GM19395 (cell line): Measurements from ENCODE around the gene AMOTL1.
"Not testable (repeated sequence)": the region's sequence is repeated elsewhere in the genome, so short reads cannot be mapped to it uniquely, and the experiment has no call there.

ENCODE experiments used
- ATAC-seq: cut with Tn5 transposase; IDR thresholded peaks from one replicate; pipeline ENCODE4 v1.9.1; 2021; ENCODE audit warnings: mild to moderate bottlenecking, moderate library complexity; ENCODE audit not compliant: unreplicated experiment

Gene AMOTL1

GRCh38 chr11:94844031-94844430 lies 75.9 kb downstream of the AMOTL1 start:
- no peak for ATAC-seq

- ATAC-seq: no peak
Observed at GRCh38 chr11:94845622-94846021, 77.5 kb downstream of the AMOTL1 start.

GRCh38 chr11:94849839-94850238 lies 81.7 kb downstream of the AMOTL1 start:
- ATAC-seq: no peak

- no peak for ATAC-seq
Observed at GRCh38 chr11:94851864-94852636, 83.9 kb downstream of the AMOTL1 start.

- not testable (repeated sequence) for ATAC-seq
Observed at GRCh38 chr11:94853288-94853687, 85.1 kb downstream of the AMOTL1 start.

- ATAC-seq: no peak
Observed at GRCh38 chr11:94853836-94854235, 85.7 kb downstream of the AMOTL1 start.

- no peak for ATAC-seq
Observed at GRCh38 chr11:94854770-94855633, 86.8 kb downstream of the AMOTL1 start.

GRCh38 chr11:94855666-94856065 lies 87.5 kb downstream of the AMOTL1 start:
- no peak for ATAC-seq

- no peak for ATAC-seq
Observed at GRCh38 chr11:94856443-94856842, 88.3 kb downstream of the AMOTL1 start.

- ATAC-seq: no peak
Observed at GRCh38 chr11:94857337-94857736, 89.2 kb downstream of the AMOTL1 start.

GRCh38 chr11:94858012-94858705 lies 90.0 kb downstream of the AMOTL1 start:
- no peak for ATAC-seq

- ATAC-seq: no peak
Observed at GRCh38 chr11:94860333-94860732, 92.2 kb downstream of the AMOTL1 start.

- no peak for ATAC-seq
Observed at GRCh38 chr11:94861306-94861845, 93.2 kb downstream of the AMOTL1 start.

- no peak for ATAC-seq
Observed at GRCh38 chr11:94862926-94863880, 95.0 kb downstream of the AMOTL1 start.

GRCh38 chr11:94864506-94865045 lies 96.4 kb downstream of the AMOTL1 start:
- ATAC-seq: no peak

- ATAC-seq: no peak
Observed at GRCh38 chr11:94866231-94866822, 98.2 kb downstream of the AMOTL1 start.

- ATAC-seq: no peak
Observed at GRCh38 chr11:94866936-94867795, 99.0 kb downstream of the AMOTL1 start.

GRCh38 chr11:94868468-94868867 lies 100.3 kb downstream of the AMOTL1 start:
- ATAC-seq: no peak
